Skeletal muscle satellite cell (primary cell): Measurements from ENCODE around the gene SLC29A1. TPM values are rescaled to one million over a fixed set of nuclear protein-coding genes. Genes with fewer than 3 reads are reported as not detected.
A peak's percentile ranks its signal among the peaks of the same experiment; 100 is the strongest.
"Not testable (repeated sequence)": the region's sequence is repeated elsewhere in the genome, so short reads cannot be mapped to it uniquely, and the experiment has no call there.

ENCODE experiments used
- H3K27me3 ChIP-seq: 2 replicates; pipeline ENCODE4 v1.7.0; 2013; ENCODE audit warnings: low read length; ENCODE audit not compliant: control insufficient read depth, insufficient read depth
- H3K36me3 ChIP-seq: 2 replicates; pipeline ENCODE4 v1.7.0; 2013; ENCODE audit warnings: mild to moderate bottlenecking, control low read depth, low read length; ENCODE audit not compliant: insufficient read depth
- H3K4me1 ChIP-seq: 2 replicates; pipeline ENCODE4 v1.7.0; 2013; ENCODE audit warnings: low read length; ENCODE audit not compliant: control insufficient read depth, insufficient read depth
- H3K4me2 ChIP-seq: 2 replicates; pipeline ENCODE4 v1.7.0; 2013; ENCODE audit warnings: mild to moderate bottlenecking, low read length
- H3K4me3 ChIP-seq: 2 replicates; pipeline ENCODE4 v1.7.0; 2013; ENCODE audit warnings: low read length
- H3K9ac ChIP-seq: 2 replicates; pipeline ENCODE4 v1.7.0; 2013; ENCODE audit warnings: mild to moderate bottlenecking, low read depth, low read length, moderate library complexity
- H3K9me3 ChIP-seq: replicated peaks from 2 replicates; pipeline ENCODE4 v1.7.0; 2013; ENCODE audit warnings: mild to moderate bottlenecking, control low read depth, low read length
- total RNA-seq: library from RNA; depleted of rRNA; stranded (reverse); fragments of >200 nt; gene quantifications from 2 replicates; pipeline ENCODE4 v1.2.3, GENCODE V29; 2012; rRNA removed

Gene SLC29A1
- 9.4 and 17.7 TPM in 2 replicates for total RNA-seq

DNA sequence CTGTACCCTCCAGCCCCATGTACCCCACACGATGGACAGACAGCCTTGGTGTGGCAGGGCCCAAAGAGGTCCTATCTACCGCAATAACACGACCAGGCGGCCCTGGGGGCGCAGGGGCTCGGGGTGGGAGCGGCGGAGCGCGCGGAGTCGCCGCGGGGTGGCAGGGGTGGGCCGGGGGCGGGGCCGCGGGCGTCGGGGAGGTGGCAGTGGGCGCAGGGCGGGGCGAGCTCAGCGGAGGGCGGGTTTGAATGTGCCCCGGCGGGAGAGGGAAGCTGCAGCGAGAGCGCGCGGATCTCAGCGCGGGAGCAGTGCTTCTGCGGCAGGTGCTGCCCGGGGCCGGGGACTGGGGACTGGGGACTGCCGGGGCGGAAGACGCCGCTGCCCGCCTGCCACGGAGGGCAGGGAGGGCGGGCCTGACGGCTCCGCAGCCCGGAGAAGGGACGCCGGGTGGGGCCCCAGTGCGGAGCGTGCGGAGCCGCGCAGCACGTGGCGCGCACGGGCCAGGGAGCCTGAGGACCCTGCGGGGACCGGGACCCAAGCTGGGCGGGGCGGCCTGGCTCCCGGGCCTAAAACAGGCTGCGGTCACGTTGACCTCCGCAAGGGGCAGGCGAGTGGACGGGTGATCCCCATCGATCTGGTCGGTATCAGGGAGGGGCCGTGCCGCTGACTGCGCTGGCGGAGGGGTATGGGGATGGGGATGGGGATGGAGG is at the start of gene SLC29A1:
TSS of gene SLC29A1 (plus strand) at position 277 of the 710 bp plus-strand sequence. CDS start 3,719 bp downstream, outside the sequence.
- H3K4me2 ChIP-seq = peak within 1 kb of the TSS; percentile 89
- peak within 1 kb of the TSS; percentile 53 for H3K9ac ChIP-seq
- H3K36me3 ChIP-seq = no peaks in the 10 kb centered on the region
- H3K4me1 ChIP-seq = peaks cover 74% of the 10 kb centered on the region
- no peaks in the 10 kb centered on the region for H3K9me3 ChIP-seq
- H3K4me3 ChIP-seq = peak within 1 kb of the TSS; percentile 73
- no peaks in the 10 kb centered on the region for H3K27me3 ChIP-seq

DNA sequence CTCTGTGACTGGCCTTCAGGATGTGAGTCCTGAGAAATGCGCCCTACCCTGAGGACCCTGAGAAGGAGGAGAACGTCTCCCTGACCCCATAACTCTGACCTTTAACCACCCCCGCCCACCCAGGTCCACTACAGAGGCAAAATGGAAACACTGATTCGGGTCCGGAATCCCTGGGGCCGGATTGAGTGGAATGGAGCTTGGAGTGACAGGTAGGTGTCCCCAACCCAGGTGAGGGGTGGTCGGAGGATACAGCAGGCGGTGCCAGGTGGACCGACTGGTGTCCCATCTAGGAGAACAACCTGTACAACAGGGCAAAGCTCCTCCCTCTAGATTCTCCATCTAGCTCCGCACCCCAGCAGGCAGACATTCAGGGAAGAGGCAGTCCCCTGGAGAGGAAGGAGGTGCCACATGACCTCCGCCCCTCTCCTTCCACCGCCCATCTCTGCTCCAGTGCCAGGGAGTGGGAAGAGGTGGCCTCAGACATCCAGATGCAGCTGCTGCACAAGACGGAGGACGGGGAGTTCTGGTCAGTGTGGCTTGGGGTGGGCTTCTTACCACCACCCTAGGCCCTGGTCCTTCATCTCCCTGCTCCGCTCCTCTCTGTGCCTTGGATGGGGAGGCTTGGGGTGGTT is 47.1 kb upstream of the SLC29A1 start:
- no peak overlapping the region for H3K9ac ChIP-seq

DNA sequence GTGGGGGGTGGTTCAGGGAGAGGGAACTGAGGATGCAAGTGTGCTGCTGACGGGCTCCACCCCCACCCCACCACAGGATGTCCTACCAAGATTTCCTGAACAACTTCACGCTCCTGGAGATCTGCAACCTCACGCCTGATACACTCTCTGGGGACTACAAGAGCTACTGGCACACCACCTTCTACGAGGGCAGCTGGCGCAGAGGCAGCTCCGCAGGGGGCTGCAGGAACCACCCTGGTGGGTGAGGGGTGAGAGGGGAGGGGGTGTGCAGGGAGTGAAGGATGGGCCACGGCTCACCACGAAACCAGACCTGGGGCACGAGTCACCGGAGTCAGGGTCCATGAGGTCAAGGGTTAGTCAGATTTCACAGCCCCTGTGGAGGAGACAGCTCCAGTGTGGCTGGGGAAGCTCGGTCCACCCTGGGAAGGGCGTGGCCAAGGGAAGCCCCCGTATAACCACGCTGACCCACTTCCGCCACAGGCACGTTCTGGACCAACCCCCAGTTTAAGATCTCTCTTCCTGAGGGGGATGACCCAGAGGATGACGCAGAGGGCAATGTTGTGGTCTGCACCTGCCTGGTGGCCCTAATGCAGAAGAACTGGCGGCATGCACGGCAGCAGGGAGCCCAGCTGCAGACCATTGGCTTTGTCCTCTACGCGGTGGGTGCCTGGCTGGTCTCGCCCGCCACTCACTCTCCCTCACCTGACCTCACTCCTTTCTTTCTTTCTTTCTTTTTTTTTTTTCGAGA is 46.5 kb upstream of the SLC29A1 start:
- Histone ChIP-seq H3K9ac (no peak overlapping the region), H3K27me3 (no peaks in the 10 kb centered on the region), H3K9me3 (no peaks in the 10 kb centered on the region), H3K36me3 (no peaks in the 10 kb centered on the region), H3K4me3 (no peak overlapping the region), H3K4me1 (peaks cover 28% of the 10 kb centered on the region), H3K4me2 (no peak overlapping the region)

More for the DNA sequence above, 47.1 kb upstream of the SLC29A1 start:
- Histone ChIP-seq H3K4me1 (peaks cover 28% of the 10 kb centered on the region), H3K27me3 (peaks cover 2% of the 10 kb centered on the region), H3K4me2 (no peak overlapping the region), H3K9me3 (no peaks in the 10 kb centered on the region), H3K4me3 (no peak overlapping the region), H3K36me3 (no peaks in the 10 kb centered on the region)

DNA sequence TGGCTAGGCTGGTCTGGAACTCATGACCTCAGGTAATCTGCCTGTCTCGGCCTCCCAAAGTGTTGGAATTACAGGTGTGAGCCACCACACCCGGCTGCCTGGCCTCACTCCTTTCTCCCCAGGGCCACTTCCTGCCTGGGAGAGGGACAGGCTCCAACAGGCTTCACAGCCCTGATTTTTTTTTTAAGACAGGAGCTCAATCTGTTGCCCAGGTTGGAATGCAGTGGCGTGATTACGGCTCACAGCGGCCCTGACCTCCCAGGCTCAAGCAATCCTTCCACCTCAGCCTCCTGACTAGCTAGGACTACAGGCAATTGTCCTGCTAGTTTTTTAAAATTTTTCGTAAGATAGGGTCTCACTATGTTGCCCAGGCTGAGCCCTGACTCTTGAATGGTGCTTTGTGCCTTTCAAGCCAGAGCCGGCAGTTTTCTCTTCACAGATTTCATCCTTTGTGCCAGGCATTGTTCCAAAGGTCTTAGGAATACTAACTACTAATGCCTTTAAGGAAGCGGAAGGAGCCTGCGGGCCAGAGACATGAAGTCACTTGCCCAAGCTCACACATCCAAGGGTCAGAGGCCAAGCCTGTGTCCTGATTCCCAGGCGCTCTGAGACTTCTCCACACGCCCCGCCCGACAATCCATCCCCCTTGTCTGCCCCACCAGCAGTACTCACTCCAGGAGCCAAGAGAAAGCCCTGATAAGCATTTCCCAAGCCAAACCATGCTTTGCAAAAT is 45.5 kb upstream of the SLC29A1 start:
- Histone ChIP-seq H3K9ac (no peak overlapping the region), H3K36me3 (no peaks in the 10 kb centered on the region), H3K4me3 (no peak overlapping the region), H3K27me3 (no peaks in the 10 kb centered on the region), H3K4me1 (peaks cover 26% of the 10 kb centered on the region), H3K9me3 (no peaks in the 10 kb centered on the region), H3K4me2 (no peak overlapping the region)

DNA sequence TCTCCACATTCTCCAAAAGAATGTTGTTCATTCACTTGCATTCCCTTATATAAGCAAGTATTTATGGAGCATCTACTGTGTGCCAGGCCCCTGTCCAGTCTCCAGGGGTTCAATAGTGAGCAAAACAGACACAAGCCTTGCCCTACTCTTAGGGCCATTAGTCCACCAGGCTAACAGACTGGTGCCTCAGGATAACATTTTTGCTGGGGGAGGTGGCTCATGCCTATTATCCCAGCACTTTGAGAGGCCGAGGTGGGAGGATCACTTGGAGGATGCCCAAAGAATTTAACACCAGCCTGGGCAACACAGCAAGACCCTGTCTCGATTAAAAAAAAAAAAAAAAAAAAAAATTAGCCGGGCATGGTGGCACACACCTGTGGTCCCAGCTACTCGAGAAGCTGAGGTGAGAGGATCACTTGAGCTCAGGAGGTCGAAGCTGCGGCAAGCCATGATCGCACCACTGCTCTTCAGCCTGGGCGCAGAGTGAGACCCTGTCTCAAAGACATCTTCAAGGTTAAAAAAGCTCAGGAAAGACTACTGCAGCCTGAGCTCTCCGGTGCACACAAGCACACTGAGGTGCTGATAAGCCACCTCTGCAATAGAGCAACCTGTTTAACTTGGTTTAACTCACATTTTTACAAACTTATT is 44.8 kb upstream of the SLC29A1 start:
- no peak overlapping the region for H3K4me2 ChIP-seq
- H3K9ac ChIP-seq = no peak overlapping the region
- H3K36me3 ChIP-seq = no peaks in the 10 kb centered on the region
- H3K9me3 ChIP-seq = no peaks in the 10 kb centered on the region
- no peak overlapping the region for H3K4me3 ChIP-seq
- peaks cover 24% of the 10 kb centered on the region for H3K4me1 ChIP-seq
- H3K27me3 ChIP-seq = peaks cover 5% of the 10 kb centered on the region

DNA sequence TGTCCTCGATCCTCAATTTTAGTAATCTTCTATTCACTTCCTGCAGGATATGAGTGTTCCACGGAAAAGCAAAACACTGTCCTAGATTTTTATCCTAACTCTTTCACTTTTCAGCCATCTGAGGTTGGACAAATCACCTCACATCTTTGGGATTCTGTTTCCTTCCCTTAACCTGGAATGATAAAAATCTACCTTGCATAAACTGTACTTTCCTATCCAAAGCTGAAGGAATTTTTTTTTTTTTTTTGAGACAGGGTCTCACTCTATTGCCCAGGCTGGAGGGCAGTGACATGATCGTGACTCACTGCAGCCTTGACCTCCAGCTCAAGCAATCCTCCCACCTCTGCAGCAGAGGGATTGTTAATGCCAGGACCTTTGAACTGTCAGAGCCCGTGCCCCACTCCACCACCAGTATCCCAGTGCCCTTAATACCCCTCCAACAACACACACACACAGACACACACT is 44.3 kb upstream of the SLC29A1 start:
- H3K9me3 ChIP-seq = no peaks in the 10 kb centered on the region
- peaks cover 9% of the 10 kb centered on the region for H3K27me3 ChIP-seq
- no peaks in the 10 kb centered on the region for H3K36me3 ChIP-seq
- no peak overlapping the region for H3K4me2 ChIP-seq
- H3K4me3 ChIP-seq = no peak overlapping the region
- H3K4me1 ChIP-seq = peaks cover 24% of the 10 kb centered on the region
- no peak overlapping the region for H3K9ac ChIP-seq

DNA sequence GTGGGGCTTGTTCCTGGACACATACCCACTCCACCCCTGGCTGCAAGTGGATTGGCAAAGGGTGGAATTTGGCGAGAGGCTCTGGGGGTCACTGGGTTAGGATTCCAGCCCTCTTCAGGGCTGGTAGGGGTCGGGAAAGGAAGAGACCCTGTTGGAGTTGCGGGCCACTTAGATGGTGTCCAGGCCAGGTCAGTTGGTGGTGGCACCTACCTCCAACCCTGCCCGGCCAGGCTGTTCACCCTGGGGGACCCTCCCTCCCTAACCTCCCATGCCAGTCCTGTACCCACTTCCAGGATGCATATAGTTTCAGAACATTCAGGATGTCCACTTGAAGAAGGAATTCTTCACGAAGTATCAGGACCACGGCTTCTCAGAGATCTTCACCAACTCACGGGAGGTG is 43.7 kb upstream of the SLC29A1 start:
- H3K4me3 ChIP-seq = no peak overlapping the region
- peaks cover 24% of the 10 kb centered on the region for H3K4me1 ChIP-seq
- H3K4me2 ChIP-seq = no peak overlapping the region
- no peaks in the 10 kb centered on the region for H3K36me3 ChIP-seq
- peaks cover 13% of the 10 kb centered on the region for H3K27me3 ChIP-seq
- H3K9me3 ChIP-seq = no peaks in the 10 kb centered on the region
- H3K9ac ChIP-seq = no peak overlapping the region

DNA sequence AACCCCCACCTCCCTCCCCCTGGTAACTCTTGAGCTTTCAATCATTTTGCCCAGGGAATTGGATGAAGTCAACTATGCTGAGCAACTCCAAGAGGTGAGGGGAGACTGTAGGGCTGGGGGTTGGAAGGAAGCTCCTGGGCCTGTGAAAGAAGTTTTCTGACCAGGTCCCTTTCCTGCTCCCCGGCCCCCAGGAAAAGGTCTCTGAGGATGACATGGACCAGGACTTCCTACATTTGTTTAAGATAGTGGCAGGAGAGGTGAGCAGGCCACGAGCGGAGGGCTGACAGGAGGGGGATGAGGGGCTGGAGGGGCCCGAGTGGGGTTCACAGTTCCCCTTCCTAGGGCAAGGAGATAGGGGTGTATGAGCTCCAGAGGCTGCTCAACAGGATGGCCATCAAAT is 43.0 kb upstream of the SLC29A1 start:
- H3K4me1 ChIP-seq = peaks cover 24% of the 10 kb centered on the region

DNA sequence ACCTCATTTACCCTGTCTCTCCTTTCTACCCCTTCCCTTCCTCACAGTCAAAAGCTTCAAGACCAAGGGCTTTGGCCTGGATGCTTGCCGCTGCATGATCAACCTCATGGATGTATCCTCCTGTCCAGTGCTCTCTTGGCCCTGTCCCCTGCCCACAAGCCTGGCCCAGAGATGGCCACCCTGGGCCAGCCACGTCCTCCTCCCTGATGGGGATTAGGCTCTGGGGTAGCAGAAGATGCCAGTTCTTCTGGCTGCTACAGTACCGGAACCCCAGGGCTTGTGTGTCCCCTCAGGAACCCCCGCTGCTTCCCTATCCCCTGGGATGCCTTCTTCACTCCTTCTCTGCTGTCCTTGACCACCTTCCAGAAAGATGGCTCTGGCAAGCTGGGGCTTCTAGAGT is 42.5 kb upstream of the SLC29A1 start:
- no peak overlapping the region for H3K4me2 ChIP-seq
- no peaks in the 10 kb centered on the region for H3K36me3 ChIP-seq
- H3K27me3 ChIP-seq = peaks cover 18% of the 10 kb centered on the region
- H3K9ac ChIP-seq = no peak overlapping the region
- H3K4me3 ChIP-seq = no peak overlapping the region
- H3K4me1 ChIP-seq = peaks cover 24% of the 10 kb centered on the region
- H3K9me3 ChIP-seq = no peaks in the 10 kb centered on the region

More for the DNA sequence above, 43.0 kb upstream of the SLC29A1 start:
- H3K9ac ChIP-seq = no peak overlapping the region
- H3K4me3 ChIP-seq = no peak overlapping the region
- H3K27me3 ChIP-seq = peaks cover 16% of the 10 kb centered on the region
- H3K9me3 ChIP-seq = no peaks in the 10 kb centered on the region
- H3K4me2 ChIP-seq = no peak overlapping the region
- no peaks in the 10 kb centered on the region for H3K36me3 ChIP-seq

DNA sequence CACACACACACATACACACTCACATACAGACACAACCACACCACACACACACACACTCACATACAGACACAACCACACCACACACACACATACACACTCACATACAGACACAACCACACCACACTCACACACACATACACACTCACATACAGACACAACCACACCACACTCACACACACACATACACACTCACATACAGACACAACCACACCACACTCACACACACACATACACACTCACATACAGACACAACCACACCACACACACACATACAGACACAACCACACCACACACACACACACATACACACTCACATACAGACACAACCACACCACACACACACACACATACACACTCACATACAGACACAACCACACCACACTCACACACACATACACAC is 41.6 kb upstream of the SLC29A1 start:
- not testable (repeated sequence) for H3K4me3 ChIP-seq, H3K9ac ChIP-seq, H3K4me2 ChIP-seq, H3K9me3 ChIP-seq, H3K36me3 ChIP-seq
- Histone ChIP-seq H3K4me1 (peaks cover 24% of the 10 kb centered on the region), H3K27me3 (peaks cover 21% of the 10 kb centered on the region)
